Parathyroid adenoma (tissue), 2 donors: ENCODE results near the gene GPR153.

Experiments used
- H2AFZ ChIP-seq: fragments of 300-600 bp; sonication (generic); one replicate; pipeline ENCODE4 v1.7.0; 2017; ENCODE audit warnings: antibody characterized with exemption, mild to moderate bottlenecking
- H3K27ac ChIP-seq: fragments of 300-600 bp; sonication (generic); one replicate; pipeline ENCODE4 v1.7.0; 2017
- H3K27me3 ChIP-seq: fragments of 300-600 bp; sonication (generic); one replicate; pipeline ENCODE4 v1.7.0; 2017; ENCODE audit warnings: low read length; ENCODE audit not compliant: control insufficient read depth, insufficient read depth
- H3K36me3 ChIP-seq: fragments of 300-600 bp; sonication (generic); one replicate; pipeline ENCODE4 v1.7.0; 2017; ENCODE audit warnings: low read length; ENCODE audit not compliant: control insufficient read depth, insufficient read depth
- H3K4me1 ChIP-seq: fragments of 300-600 bp; sonication (generic); one replicate; pipeline ENCODE4 v1.7.0; 2017; ENCODE audit warnings: control low read depth
- H3K4me2 ChIP-seq: fragments of 300-600 bp; sonication (generic); one replicate; pipeline ENCODE4 v1.7.0; 2017; ENCODE audit warnings: low read length
- H3K4me3 ChIP-seq: fragments of 300-600 bp; sonication (generic); one replicate; pipeline ENCODE4 v1.7.0; 2017; ENCODE audit warnings: low read depth, low read length
- H3K79me2 ChIP-seq: fragments of 300-600 bp; sonication (generic); one replicate; pipeline ENCODE4 v1.7.0; 2017; ENCODE audit warnings: control low read depth
- H3K9ac ChIP-seq: fragments of 300-600 bp; sonication (generic); one replicate; pipeline ENCODE4 v1.7.0; 2017; ENCODE audit warnings: mild to moderate bottlenecking
- H3K9me3 ChIP-seq: fragments of 300-600 bp; sonication (generic); one replicate; pipeline ENCODE4 v1.7.0; 2017; ENCODE audit warnings: low read length; ENCODE audit not compliant: control insufficient read depth
- TF ChIP-seq, protein P1 (sequence below): fragments of 300-600 bp; sonication (generic); IDR thresholded peaks from one replicate; pipeline ENCODE4 v1.7.0; 2017; ENCODE audit warnings: antibody characterized with exemption, mild to moderate bottlenecking
- donor health status: primary hyperparathyroidism.

Gene GPR153

DNA sequence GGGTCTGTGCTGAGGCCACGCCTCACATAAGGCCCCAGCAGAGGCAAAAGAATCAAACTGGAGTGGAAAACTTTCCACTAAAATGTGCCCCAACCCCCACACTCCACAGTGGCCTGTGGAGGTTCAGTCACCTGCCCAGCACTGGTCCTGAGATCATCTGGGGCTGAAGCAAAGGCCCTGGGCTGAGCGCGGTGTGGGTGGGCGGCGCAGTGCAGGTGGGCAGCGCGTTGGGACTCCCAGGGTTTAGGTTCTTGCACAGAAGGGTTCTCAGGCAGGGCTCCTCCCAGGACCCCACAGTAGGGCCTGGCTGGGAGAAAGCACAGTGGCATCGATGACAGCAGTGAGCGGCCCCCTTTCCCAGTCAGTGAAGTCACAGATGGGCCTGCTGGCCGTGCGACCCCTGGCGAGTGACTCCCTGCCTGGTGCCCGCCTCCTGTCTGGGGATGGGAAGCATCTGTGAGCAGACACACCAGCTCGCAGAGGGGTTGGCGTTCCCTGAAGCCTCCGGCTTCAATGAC lies 13.8 kb upstream of the GPR153 start:
- TF ChIP-seq, protein P1, sequence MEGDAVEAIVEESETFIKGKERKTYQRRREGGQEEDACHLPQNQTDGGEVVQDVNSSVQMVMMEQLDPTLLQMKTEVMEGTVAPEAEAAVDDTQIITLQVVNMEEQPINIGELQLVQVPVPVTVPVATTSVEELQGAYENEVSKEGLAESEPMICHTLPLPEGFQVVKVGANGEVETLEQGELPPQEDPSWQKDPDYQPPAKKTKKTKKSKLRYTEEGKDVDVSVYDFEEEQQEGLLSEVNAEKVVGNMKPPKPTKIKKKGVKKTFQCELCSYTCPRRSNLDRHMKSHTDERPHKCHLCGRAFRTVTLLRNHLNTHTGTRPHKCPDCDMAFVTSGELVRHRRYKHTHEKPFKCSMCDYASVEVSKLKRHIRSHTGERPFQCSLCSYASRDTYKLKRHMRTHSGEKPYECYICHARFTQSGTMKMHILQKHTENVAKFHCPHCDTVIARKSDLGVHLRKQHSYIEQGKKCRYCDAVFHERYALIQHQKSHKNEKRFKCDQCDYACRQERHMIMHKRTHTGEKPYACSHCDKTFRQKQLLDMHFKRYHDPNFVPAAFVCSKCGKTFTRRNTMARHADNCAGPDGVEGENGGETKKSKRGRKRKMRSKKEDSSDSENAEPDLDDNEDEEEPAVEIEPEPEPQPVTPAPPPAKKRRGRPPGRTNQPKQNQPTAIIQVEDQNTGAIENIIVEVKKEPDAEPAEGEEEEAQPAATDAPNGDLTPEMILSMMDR = no peak
- Histone ChIP-seq H3K9ac (no peak overlapping the region), H3K27me3 (no peaks in the 10 kb centered on the region), H3K9me3 (no peaks in the 10 kb centered on the region), H3K4me3 (no peak overlapping the region), H3K36me3 (no peaks in the 10 kb centered on the region), H3K79me2 (no peaks in the 10 kb centered on the region), H3K4me1 (peaks cover 5% of the 10 kb centered on the region), H2AFZ (no peak overlapping the region), H3K4me2 (no peak overlapping the region), H3K27ac (no peak overlapping the region)

DNA sequence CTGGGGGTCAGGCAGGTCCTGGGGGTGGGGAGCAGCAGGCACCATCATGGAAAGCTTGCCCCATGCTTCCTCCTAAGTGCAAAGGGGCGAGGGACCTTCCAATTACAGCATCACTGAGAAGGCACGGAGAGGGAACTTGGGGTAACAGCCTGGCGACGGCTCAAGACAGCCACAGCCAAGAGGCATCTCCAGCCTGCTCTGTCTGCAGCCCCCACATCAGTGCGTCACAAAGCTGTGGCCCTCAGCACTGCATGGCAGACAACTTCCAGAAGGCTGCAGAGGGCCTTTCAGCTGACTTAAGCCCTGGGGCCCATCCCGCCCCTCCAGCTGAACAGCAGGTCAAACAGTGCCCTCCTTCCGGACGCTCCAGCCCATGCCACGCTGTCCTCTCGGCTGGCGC lies 13.2 kb upstream of the GPR153 start:
- peaks cover 5% of the 10 kb centered on the region for H3K4me1 ChIP-seq

DNA sequence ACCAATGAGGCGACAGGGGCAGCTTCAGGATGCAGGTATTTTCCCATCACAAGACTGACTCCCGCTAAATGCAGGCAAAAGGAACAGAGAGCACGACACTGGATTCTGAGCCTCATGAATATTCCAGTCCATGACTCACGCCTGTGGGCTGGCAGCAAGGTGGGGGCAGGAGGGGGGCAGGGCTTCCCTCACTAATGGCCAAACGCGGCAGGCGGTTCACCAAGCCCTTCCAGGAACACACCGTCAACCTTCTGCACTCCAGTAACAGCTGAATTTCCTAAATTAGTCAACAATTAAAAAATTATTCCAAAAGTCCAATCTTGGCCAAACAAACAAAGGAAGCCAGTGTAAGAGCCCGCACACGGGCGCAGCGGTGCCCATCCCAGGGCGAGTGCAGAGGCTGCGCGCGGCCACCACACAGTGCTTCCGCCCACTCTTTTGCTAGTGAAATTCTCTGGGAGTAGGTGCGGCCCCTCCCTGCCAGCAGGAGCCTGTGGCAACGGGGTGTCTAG lies 12.5 kb upstream of the GPR153 start:
- TF ChIP-seq, protein P1 = no peak
- Histone ChIP-seq H3K27me3 (no peaks in the 10 kb centered on the region), H3K9me3 (no peaks in the 10 kb centered on the region), H3K9ac (no peak overlapping the region), H3K27ac (no peak overlapping the region), H2AFZ (no peak overlapping the region), H3K4me2 (no peak overlapping the region), H3K79me2 (no peaks in the 10 kb centered on the region), H3K36me3 (no peaks in the 10 kb centered on the region), H3K4me1 (peaks cover 5% of the 10 kb centered on the region), H3K4me3 (no peak overlapping the region)

More for the DNA sequence above, 13.2 kb upstream of the GPR153 start:
- no peak overlapping the region for H3K9ac ChIP-seq
- H3K27ac ChIP-seq = no peak overlapping the region
- no peak overlapping the region for H2AFZ ChIP-seq
- no peaks in the 10 kb centered on the region for H3K27me3 ChIP-seq
- H3K36me3 ChIP-seq = no peaks in the 10 kb centered on the region
- TF ChIP-seq, protein P1 = no peak
- no peaks in the 10 kb centered on the region for H3K79me2 ChIP-seq
- H3K4me3 ChIP-seq = no peak overlapping the region
- H3K9me3 ChIP-seq = no peaks in the 10 kb centered on the region
- no peak overlapping the region for H3K4me2 ChIP-seq

DNA sequence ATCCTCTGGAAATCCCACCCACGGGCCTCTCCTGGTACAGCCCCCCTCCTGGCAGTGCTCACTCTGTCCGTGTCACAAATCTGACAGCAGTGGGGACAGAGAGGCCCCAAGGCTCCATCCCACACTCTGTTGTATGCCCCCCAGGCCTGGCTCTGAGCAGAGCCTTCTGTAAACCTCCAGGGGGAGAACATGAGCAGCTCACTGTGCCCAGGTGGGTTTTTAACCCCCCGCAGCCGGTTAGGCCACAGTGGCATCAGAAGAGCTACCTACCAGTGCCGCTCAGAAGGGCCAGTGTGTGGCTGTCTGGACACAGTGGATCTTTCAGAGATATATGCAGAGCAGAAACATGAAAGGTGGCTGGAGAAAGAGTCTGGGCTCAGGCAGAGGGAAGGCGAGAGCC lies 12.0 kb upstream of the GPR153 start:
- Histone ChIP-seq H3K4me3 (no peak overlapping the region), H3K27me3 (no peaks in the 10 kb centered on the region), H3K79me2 (no peaks in the 10 kb centered on the region), H3K4me1 (peaks cover 5% of the 10 kb centered on the region), H3K4me2 (no peak overlapping the region), H3K27ac (no peak overlapping the region), H3K36me3 (no peaks in the 10 kb centered on the region), H3K9me3 (no peaks in the 10 kb centered on the region), H3K9ac (no peak overlapping the region), H2AFZ (no peak overlapping the region)
- TF ChIP-seq, protein P1 = no peak

DNA sequence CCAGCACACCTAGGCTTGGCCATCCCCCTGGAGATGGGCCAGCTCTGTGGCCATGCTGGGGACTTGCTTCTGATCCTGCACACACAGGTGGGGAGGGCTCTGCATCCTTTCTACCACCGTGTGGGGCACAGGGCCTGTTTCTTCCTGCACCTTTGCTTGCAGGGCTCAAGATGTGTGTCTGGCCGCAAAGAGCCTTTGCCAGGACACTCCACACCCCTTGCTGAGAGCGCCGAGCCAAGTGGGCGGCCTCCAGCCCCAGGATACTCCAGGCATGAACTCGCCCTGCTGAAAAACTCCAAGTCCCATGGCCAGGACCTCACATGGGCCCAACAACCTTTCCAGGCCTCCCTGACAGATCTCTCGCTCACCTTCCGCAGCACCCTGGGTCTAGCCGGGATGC lies 11.6 kb upstream of the GPR153 start:
- H3K9ac ChIP-seq = no peak overlapping the region
- no peaks in the 10 kb centered on the region for H3K36me3 ChIP-seq
- H3K4me1 ChIP-seq = peaks cover 5% of the 10 kb centered on the region
- no peaks in the 10 kb centered on the region for H3K79me2 ChIP-seq
- H2AFZ ChIP-seq = no peak overlapping the region
- no peaks in the 10 kb centered on the region for H3K27me3 ChIP-seq
- no peak overlapping the region for H3K4me2 ChIP-seq
- H3K4me3 ChIP-seq = no peak overlapping the region
- H3K27ac ChIP-seq = no peak overlapping the region
- TF ChIP-seq, protein P1 = no peak
- H3K9me3 ChIP-seq = no peaks in the 10 kb centered on the region
